ENCODE results near the gene HOXC10. TPM values are rescaled to one million over a fixed set of nuclear protein-coding genes. Genes with fewer than 3 reads are reported as not detected.

HOXC10 gene
- polyA plus RNA-seq, 3 donors: not detected

- no peak overlapping the region for H3K9ac ChIP-seq (ENCODE audit: insufficient read depth, low read length, poor library complexity, severe bottlenecking)
Observed at GRCh38 chr12:53985692-53985993, 697 bp downstream of the HOXC10 start.

DNA sequence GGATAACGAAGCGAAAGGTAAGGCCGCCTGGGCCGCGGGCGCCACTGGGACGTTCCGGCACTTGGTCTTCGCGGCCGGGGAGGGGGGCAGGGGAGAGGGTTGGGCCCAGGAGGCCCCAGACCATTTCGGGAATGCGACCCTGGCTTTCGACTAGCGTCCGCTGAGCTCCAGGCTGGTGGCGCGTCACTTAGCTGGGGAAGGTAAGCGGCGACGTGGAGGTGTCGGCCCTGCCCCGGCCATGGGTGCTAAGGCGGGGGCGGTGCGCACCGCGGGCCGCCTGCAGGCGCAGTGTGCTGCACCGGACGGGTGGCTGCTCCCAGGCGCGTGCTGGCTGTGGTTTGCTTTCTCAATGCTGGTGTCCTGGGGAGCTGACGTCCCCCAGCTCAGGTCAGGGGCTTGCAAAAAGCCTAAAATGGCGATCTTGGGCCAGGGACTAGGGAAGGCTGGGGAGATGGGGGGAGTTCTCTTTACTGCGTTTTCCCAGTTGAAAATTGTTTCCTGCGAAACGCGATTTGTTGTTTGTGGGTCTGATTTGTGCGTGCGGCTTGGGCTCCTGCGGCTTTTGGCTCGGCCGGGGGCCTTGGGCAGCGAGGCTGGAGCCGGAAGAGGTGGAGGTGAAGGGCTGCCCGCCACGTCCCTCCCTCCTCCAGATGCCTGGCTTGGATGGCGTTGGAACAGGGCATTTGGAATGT, 1.2 kb downstream of the HOXC10 start:
- intact Hi-C loops (cut with micrococcal nuclease): loop anchor here in 1 of 2 donors (10.0 kb wide), 1 partner anchor 291 kb away; no protein-coding TSS in a partner anchor
- Mint-ChIP-seq H3K27ac (no peak overlapping the region), H3K4me3 (peak overlapping the region in 1 of 2 donors; percentile 83), H3K9me3 (peaks cover 17 to 80% (median 60%) of the 10 kb centered on the region in 7 donors), H3K36me3 (peaks cover 8 to 36% of the 10 kb centered on the region in 2 donors), H3K4me1 (peaks cover 42% of the 10 kb centered on the region), H3K27me3 (ENCODE audit: low read depth in 3 of 3) (peaks cover 98 to 100% (median 100%) of the 10 kb centered on the region in 3 donors)
- no peaks in the 10 kb centered on the region for H3K36me3 ChIP-seq (replicated peaks in 1 of 2; ENCODE audit: control insufficient read depth in 1 of 2, insufficient read depth in 2 of 2, low read length in 2 of 2)
- no peaks in the 10 kb centered on the region for H3K79me2 ChIP-seq (ENCODE audit: insufficient read depth, low read length)
- H2AFZ ChIP-seq (ENCODE audit: insufficient read depth, low read depth, low read length, poor library complexity, severe bottlenecking): no peak overlapping the region
- peak overlapping the region in 1 of 3 experiments; percentile 45 for H3K4me3 ChIP-seq (replicated peaks in 1 of 3; ENCODE audit: low read depth in 2 of 3, low read length in 3 of 3)
- H3K9ac ChIP-seq (ENCODE audit: insufficient read depth, low read length, poor library complexity, severe bottlenecking): no peak overlapping the region
- H3K4me1 ChIP-seq (ENCODE audit: control insufficient read depth in 1 of 2, insufficient read depth in 2 of 2, low read length in 2 of 2): peaks cover 30 to 36% of the 10 kb centered on the region in 2 donors
- no peak for TF ChIP-seq CTCF (IDR thresholded peaks at IDR 0.05)
- peaks cover 47 to 85% of the 10 kb centered on the region in 2 donors for H3K9me3 ChIP-seq (replicated peaks in 1 of 2; ENCODE audit: control insufficient read depth in 1 of 2, insufficient read depth in 1 of 2, low read length in 2 of 2)
- WGBS (ENCODE audit: insufficient coverage): 3% methylated on average over 46 of the region's 50 CpGs
- peak overlapping the region; percentile 37 for H3K4me2 ChIP-seq (replicated peaks; ENCODE audit: extremely low read depth, low read length, poor library complexity, severe bottlenecking)
- H3K27ac ChIP-seq (ENCODE audit: low read depth in 1 of 2, low read length in 2 of 2): no peak overlapping the region
- DNase-seq: no peak
- no peaks in the 10 kb centered on the region for H4K20me1 ChIP-seq (ENCODE audit: insufficient read depth, low read length)
- H3K27me3 ChIP-seq (ENCODE audit: control insufficient read depth in 2 of 2, insufficient read depth in 2 of 2, low read length in 2 of 2): peaks cover 91 to 100% of the 10 kb centered on the region in 2 donors

More at GRCh38 chr12:53985692-53985993, 697 bp downstream of the HOXC10 start:
- H3K27me3 Mint-ChIP-seq (ENCODE audit: low read depth in 3 of 3): peaks cover 98 to 100% (median 100%) of the 10 kb centered on the region in 3 donors
- no peak overlapping the region for H3K27ac Mint-ChIP-seq
- H3K4me3 Mint-ChIP-seq: peak overlapping the region in 1 of 2 donors; percentile 83
- 9% methylated on average over 20 of the region's 21 CpGs for WGBS (ENCODE audit: insufficient coverage)
- Histone ChIP-seq H3K27ac (ENCODE audit: low read depth in 1 of 2, low read length in 2 of 2) (no peak overlapping the region), H3K27me3 (ENCODE audit: control insufficient read depth in 2 of 2, insufficient read depth in 2 of 2, low read length in 2 of 2) (peaks cover 92 to 100% of the 10 kb centered on the region in 2 donors), H3K9me3 (replicated peaks in 1 of 2; ENCODE audit: control insufficient read depth in 1 of 2, insufficient read depth in 1 of 2, low read length in 2 of 2) (peaks cover 47 to 85% of the 10 kb centered on the region in 2 donors), H3K4me2 (replicated peaks; ENCODE audit: extremely low read depth, low read length, poor library complexity, severe bottlenecking) (peak overlapping the region; percentile 37), H3K4me3 (replicated peaks in 1 of 3; ENCODE audit: low read depth in 2 of 3, low read length in 3 of 3) (peak overlapping the region in 1 of 3 experiments; percentile 45), H4K20me1 (ENCODE audit: insufficient read depth, low read length) (no peaks in the 10 kb centered on the region), H3K4me1 (ENCODE audit: control insufficient read depth in 1 of 2, insufficient read depth in 2 of 2, low read length in 2 of 2) (peaks cover 30 to 36% of the 10 kb centered on the region in 2 donors), H3K79me2 (ENCODE audit: insufficient read depth, low read length) (no peaks in the 10 kb centered on the region), H2AFZ (ENCODE audit: insufficient read depth, low read depth, low read length, poor library complexity, severe bottlenecking) (no peak overlapping the region), H3K36me3 (replicated peaks in 1 of 2; ENCODE audit: control insufficient read depth in 1 of 2, insufficient read depth in 2 of 2, low read length in 2 of 2) (no peaks in the 10 kb centered on the region)
- no peak for TF ChIP-seq CTCF (IDR thresholded peaks at IDR 0.05)
- no peak for DNase-seq
- H3K9me3 Mint-ChIP-seq: peaks cover 17 to 77% (median 58%) of the 10 kb centered on the region in 7 donors
- H3K36me3 Mint-ChIP-seq: peaks cover 8 to 36% of the 10 kb centered on the region in 2 donors
- peaks cover 42% of the 10 kb centered on the region for H3K4me1 Mint-ChIP-seq
- intact Hi-C loops (cut with micrococcal nuclease): loop anchor here in 1 of 2 donors (10.0 kb wide), 1 partner anchor 291 kb away; no protein-coding TSS in a partner anchor

All from CD14-positive monocyte (primary cell).